Hair follicle dermal papilla cell (primary cell): ENCODE data around the gene IGSF3. TPM values are rescaled to one million over a fixed set of nuclear protein-coding genes. Genes with fewer than 3 reads are reported as not detected.

Experiments used
- small RNA-seq: library from RNA; depleted of rRNA; stranded (forward); fragments of <200 nt; gene quantifications from one replicate; pipeline ENCODE3, GENCODE V24; 2012
- total RNA-seq: library from RNA; depleted of rRNA; stranded (reverse); fragments of >200 nt; gene quantifications from 2 replicates; pipeline ENCODE4 v1.2.3, GENCODE V29; 2012

IGSF3 gene
- total RNA-seq: 7.7 and 8.0 TPM in 2 replicates

DNA sequence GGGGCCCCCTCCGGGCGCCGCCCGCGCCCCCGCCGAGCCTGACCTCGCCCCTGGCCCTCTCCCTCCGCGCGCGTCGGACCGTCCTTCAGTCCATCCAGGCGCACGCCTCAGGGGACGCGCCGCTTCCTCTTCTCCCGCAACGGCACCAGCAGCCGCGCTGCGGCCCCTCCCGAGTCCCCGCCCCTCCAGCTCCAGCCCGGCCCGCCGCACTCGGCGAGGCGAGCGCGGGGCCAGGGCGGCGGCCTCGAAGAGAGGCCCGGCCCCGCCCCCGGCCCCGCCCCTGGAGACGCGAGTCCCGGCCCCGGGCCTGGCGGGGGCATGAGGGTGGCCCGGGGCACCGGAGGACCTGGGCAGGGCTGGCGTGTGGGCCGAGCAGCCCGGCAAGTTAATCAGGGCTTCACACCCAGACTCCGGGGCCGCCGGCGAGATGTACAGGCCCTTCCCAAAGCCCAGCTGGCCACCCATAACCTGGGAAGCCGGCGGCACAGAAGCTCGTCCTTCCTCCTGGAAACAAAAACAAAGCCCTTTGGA lies at the start of gene IGSF3:
Gene IGSF3, minus strand, starts transcription at position 159 of the 531 bp plus-strand sequence. CDS start 1,407 bp downstream, outside the sequence.

DNA sequence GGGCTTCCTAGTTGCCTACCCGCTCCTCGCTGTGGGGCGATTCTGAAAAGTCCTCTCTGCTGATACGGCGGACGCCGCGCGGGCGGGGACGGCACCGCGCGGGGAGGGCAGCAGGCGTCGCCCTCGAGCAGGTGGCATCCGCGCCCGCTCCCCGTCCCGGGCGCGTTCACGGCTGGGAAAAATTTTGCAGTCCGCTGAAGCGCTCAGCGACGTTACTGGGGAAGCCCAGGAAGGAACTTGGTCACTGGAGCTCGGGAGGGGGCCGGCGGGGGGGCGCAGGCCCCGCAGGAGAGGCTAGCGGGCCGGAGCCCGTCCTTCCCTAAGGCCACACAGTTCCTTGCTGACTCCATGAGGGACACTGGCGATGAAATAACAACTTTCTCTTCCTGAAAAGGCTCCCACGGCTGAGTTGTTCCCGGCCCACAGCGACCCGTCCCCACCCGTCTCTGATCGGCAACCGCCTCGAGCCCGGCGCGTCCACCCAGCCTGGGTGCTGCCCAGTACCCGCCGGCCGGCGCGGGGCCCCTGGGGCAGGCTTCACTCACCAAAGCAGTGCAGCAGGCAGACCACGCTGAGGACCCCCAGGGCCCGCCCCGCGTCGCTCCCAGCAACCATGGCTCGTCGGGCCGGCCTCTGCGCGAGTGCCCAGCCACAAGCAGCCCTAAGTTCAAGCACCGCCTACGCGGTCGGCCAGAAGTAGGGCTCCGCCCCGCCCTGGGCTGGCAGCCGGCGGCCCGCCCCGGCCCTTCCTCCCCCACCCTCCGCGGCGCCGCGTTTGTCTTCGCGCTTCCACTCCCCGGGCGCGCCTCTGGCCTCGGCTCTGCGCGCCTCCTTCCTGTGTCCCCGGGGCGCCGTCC lies 96.9 kb downstream of the IGSF3 start, which contains the start of gene CD58:
Gene CD58, minus strand, starts transcription at position 669 of the 857 bp plus-strand sequence. Its CDS starts 54 bp downstream, at position 615.

Small RNA genes lying within 50 kb of the gene (small RNA-seq; reads per million reads assigned to genes)
- gene MIR320B1: not detected
- not detected for gene MIR548AC

Other genes with a start within 250 kb of the IGSF3 start
- 8.9 and 9.1 TPM in 2 replicates for gene CD58, start 96.7 kb downstream of the IGSF3 start, total RNA-seq
- gene CD2, start 86.7 kb upstream of the IGSF3 start, total RNA-seq: not detected in 2 replicates
- gene PTGFRN, start 242.2 kb upstream of the IGSF3 start, total RNA-seq: 31.9 and 54.5 TPM in 2 replicates